DOHH2 (cell line): ENCODE data around the gene NRXN3.

Source experiments
- H3F3A ChIP-seq: fragments of 200-600 bp; sonication (generic), shearing (Covaris generic); 2 replicates; pipeline ENCODE4 v1.6.0; 2016; ENCODE audit warnings: antibody characterized with exemption, mild to moderate bottlenecking; ENCODE audit not compliant: control insufficient read depth, insufficient read depth
- H3K27ac ChIP-seq: fragments of 200-600 bp; sonication (generic); 2 replicates; pipeline ENCODE4 v1.5.1; 2014; ENCODE audit warnings: low read depth, mild to moderate bottlenecking, low read length, moderate library complexity
- H3K27me3 ChIP-seq: fragments of 200-600 bp; sonication (generic); 2 replicates; pipeline ENCODE4 v1.6.1; 2014; ENCODE audit warnings: mild to moderate bottlenecking, low read length, mixed read lengths; ENCODE audit not compliant: control insufficient read depth
- H3K36me3 ChIP-seq: fragments of 200-600 bp; sonication (generic); 2 replicates; pipeline ENCODE4 v1.6.1; 2014; ENCODE audit warnings: mild to moderate bottlenecking, low read length, moderate library complexity, mixed read lengths; ENCODE audit not compliant: control insufficient read depth
- H3K4me1 ChIP-seq: fragments of 200-600 bp; sonication (generic); 2 replicates; pipeline ENCODE4 v1.6.1; 2014; ENCODE audit warnings: mild to moderate bottlenecking, low read length, mixed read lengths; ENCODE audit not compliant: control insufficient read depth
- H3K4me2 ChIP-seq: fragments of 200-600 bp; sonication (generic); 2 replicates; pipeline ENCODE4 v1.6.0; 2014; ENCODE audit warnings: mild to moderate bottlenecking, low read length, moderate library complexity
- H3K4me3 ChIP-seq: fragments of 200-600 bp; sonication (generic); 2 replicates; pipeline ENCODE4 v1.5.1; 2014; ENCODE audit warnings: mild to moderate bottlenecking, low read length, mixed read lengths
- H3K79me2 ChIP-seq: fragments of 200-600 bp; sonication (generic); 2 replicates; pipeline ENCODE4 v1.6.1; 2014; ENCODE audit warnings: mild to moderate bottlenecking, low read length, mixed read lengths; ENCODE audit not compliant: control insufficient read depth
- H3K9me2 ChIP-seq: fragments of 200-600 bp; sonication (generic); replicated peaks from 2 replicates; pipeline ENCODE4 v1.6.1; 2014; ENCODE audit warnings: mild to moderate bottlenecking, low read length, mixed read lengths; ENCODE audit not compliant: control insufficient read depth
- H3K9me3 ChIP-seq: fragments of 200-600 bp; sonication (generic); 2 replicates; pipeline ENCODE4 v1.6.1; 2014; ENCODE audit warnings: antibody characterized with exemption, low read length, mixed read lengths; ENCODE audit not compliant: control insufficient read depth, insufficient read depth
- H4K20me1 ChIP-seq: fragments of 200-600 bp; sonication (generic); 2 replicates; pipeline ENCODE4 v1.6.0; 2014; ENCODE audit warnings: low read depth, mild to moderate bottlenecking, antibody characterized with exemption, low read length, moderate library complexity; ENCODE audit not compliant: control insufficient read depth, insufficient read depth
- CTCF ChIP-seq: fragments of 200-600 bp; sonication (generic); IDR thresholded peaks from one replicate; pipeline ENCODE4 v1.5.1; 2014; ENCODE audit warnings: antibody characterized with exemption, mild to moderate bottlenecking, low read depth, low read length; ENCODE audit not compliant: poor library complexity, severe bottlenecking
- EZH2phosphoT487 ChIP-seq: fragments of 200-600 bp; sonication (generic); IDR thresholded peaks from 2 replicates; pipeline ENCODE4 v1.6.1; 2017; ENCODE audit warnings: borderline replicate concordance, mild to moderate bottlenecking, antibody characterized with exemption, low read length, moderate library complexity, mixed read lengths

Gene NRXN3

GRCh38 chr14:78292003-78292402 is 121.8 kb downstream of the NRXN3 start:
- H3K9me2 ChIP-seq: no peaks in the 10 kb centered on the region
- H3K27ac ChIP-seq: no peak overlapping the region
- H4K20me1 ChIP-seq: no peaks in the 10 kb centered on the region
- no peaks in the 10 kb centered on the region for H3K9me3 ChIP-seq
- H3K4me2 ChIP-seq: no peak overlapping the region
- no peaks in the 10 kb centered on the region for H3K4me1 ChIP-seq
- H3F3A ChIP-seq: no peaks in the 10 kb centered on the region
- TF ChIP-seq CTCF (no peak), EZH2phosphoT487 (no peak)
- H3K36me3 ChIP-seq: no peaks in the 10 kb centered on the region
- no peaks in the 10 kb centered on the region for H3K79me2 ChIP-seq
- H3K4me3 ChIP-seq: no peak overlapping the region
- no peaks in the 10 kb centered on the region for H3K27me3 ChIP-seq

DNA sequence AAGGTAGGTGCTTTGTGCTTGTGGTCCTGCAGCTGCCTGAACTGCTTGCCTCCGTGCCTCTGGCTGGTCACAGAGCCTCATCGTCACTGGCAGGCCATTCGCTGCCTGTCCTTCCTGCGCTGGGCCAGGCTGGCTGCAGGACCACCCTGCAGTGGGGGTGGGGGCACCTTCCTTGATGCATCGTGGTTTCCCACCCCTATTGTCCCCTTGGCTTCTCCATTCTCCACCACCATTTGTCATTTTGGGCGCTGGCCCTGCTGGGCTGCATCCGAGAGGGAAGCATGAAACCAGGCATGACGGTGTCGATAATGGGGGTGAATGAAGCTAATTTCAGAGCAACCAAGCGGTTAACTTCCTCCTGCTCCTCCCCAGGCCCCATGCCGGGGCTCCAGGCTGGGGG is 127.7 kb downstream of the NRXN3 start:
- Histone ChIP-seq H3K27ac (no peak overlapping the region), H3K9me2 (no peaks in the 10 kb centered on the region), H3K4me3 (no peak overlapping the region), H3K4me1 (no peaks in the 10 kb centered on the region), H3K79me2 (no peaks in the 10 kb centered on the region), H3K4me2 (no peak overlapping the region), H3K27me3 (no peaks in the 10 kb centered on the region), H4K20me1 (no peaks in the 10 kb centered on the region), H3K36me3 (no peaks in the 10 kb centered on the region), H3F3A (no peaks in the 10 kb centered on the region), H3K9me3 (no peaks in the 10 kb centered on the region)
- TF ChIP-seq CTCF (no peak), EZH2phosphoT487 (no peak)

DNA sequence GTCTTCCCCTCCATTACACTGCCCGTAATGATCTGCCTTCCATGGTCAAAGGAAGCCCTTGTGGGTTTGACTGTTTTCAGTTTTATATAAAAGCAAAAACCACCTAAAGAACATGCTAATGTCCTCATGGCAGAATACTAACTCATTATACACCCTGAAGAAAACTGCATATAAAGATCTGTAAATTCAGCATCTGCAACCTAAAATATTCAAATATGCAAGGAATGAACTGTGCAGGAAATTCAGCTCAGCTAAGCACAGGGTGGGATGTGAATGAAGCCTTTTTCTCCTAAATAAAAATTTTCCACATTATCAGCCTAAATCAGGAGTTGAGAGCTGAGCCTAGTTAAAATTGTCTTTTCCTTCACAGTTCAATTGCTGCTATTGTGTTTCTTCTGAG is 128.1 kb downstream of the NRXN3 start:
- no peaks in the 10 kb centered on the region for H3K79me2 ChIP-seq
- no peak overlapping the region for H3K4me3 ChIP-seq
- no peaks in the 10 kb centered on the region for H3K9me3 ChIP-seq
- H3K9me2 ChIP-seq: no peaks in the 10 kb centered on the region
- no peaks in the 10 kb centered on the region for H4K20me1 ChIP-seq
- H3K27me3 ChIP-seq: no peaks in the 10 kb centered on the region
- TF ChIP-seq CTCF: no peak
- TF ChIP-seq EZH2phosphoT487: no peak
- no peak overlapping the region for H3K27ac ChIP-seq
- H3K4me1 ChIP-seq: no peaks in the 10 kb centered on the region
- no peak overlapping the region for H3K4me2 ChIP-seq
- no peaks in the 10 kb centered on the region for H3K36me3 ChIP-seq
- H3F3A ChIP-seq: no peaks in the 10 kb centered on the region

- Histone ChIP-seq H4K20me1 (no peaks in the 10 kb centered on the region), H3K4me3 (no peak overlapping the region), H3K9me3 (no peaks in the 10 kb centered on the region), H3K9me2 (no peaks in the 10 kb centered on the region), H3K27ac (no peak overlapping the region), H3K4me2 (no peak overlapping the region), H3K27me3 (no peaks in the 10 kb centered on the region), H3K36me3 (no peaks in the 10 kb centered on the region), H3K79me2 (no peaks in the 10 kb centered on the region), H3F3A (no peaks in the 10 kb centered on the region), H3K4me1 (no peaks in the 10 kb centered on the region)
- TF ChIP-seq CTCF (no peak), EZH2phosphoT487 (no peak)
Observed at GRCh38 chr14:78302841-78303240, 132.7 kb downstream of the NRXN3 start.
